HG02642 (cell line): ENCODE data around the gene CGA.

Experiments used
- ATAC-seq: cut with Tn5 transposase; IDR thresholded peaks from one replicate; pipeline ENCODE4 v1.9.1; 2021; ENCODE audit warnings: mild to moderate bottlenecking; ENCODE audit not compliant: unreplicated experiment, poor library complexity

CGA gene

GRCh38 chr6:87092435-87092834 lies 2.5 kb downstream of the CGA start:
- ATAC-seq, result no peak

- ATAC-seq, result no peak
Observed at GRCh38 chr6:87089135-87089534, 5.8 kb downstream of the CGA start.

DNA sequence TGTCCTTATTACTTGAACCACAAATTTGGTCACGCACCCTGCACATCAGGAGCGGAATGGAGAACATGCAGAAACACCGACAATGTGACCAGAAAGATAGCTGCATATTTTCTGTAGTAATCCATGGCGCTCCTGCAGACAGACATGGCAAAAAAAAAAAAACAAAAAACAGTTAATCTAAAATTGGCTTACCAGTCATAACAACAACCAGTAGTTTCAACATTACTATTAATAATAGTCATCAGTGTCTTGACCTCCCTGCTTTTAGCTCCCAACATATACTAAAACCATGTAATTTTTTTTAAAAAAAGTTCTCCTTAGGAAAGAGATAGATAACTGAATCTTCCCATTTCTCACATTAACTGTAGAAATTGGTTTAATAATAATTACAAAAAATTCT lies 6.8 kb downstream of the CGA start:
- no peak for ATAC-seq

GRCh38 chr6:87082160-87082721 lies 12.7 kb downstream of the CGA start:
- ATAC-seq, result no peak

DNA sequence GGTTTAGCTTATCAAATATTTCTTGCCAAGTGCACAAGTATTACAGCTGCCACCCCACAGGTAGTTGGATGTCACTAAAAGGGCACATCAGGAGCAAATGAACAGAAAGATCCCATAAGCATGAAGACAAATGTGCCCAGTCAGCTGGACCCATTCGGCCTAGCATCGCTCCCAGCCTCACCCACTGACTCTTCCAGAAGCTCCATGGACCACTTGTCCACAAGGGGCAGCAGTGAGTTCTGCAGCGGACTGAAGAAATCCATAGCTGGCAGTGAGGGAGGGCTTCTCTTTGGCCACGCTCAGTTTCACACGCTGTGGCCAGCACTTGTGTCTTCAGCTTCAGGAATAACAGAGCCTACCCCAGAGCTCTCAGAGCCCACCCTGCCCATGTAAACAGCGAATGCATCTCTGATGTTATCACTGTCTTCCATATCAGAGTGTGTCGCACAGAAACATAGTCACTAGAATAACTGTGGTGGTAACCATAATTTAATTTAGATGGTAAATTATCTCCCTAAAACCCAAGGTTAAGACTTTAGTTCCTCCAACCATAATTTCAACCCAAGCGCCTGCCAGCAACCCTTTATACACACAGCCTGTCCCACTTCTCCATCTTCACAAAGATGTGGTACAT lies 15.8 kb downstream of the CGA start:
- peak; percentile 84 for ATAC-seq

GRCh38 chr6:87075168-87075567 lies 19.7 kb downstream of the CGA start:
- ATAC-seq, result no peak

- no peak for ATAC-seq
Observed at GRCh38 chr6:87074101-87074621, 20.7 kb downstream of the CGA start.

GRCh38 chr6:87071683-87072082 lies 23.2 kb downstream of the CGA start:
- no peak for ATAC-seq

GRCh38 chr6:87070741-87071140 lies 24.2 kb downstream of the CGA start:
- no peak for ATAC-seq

- ATAC-seq, result no peak
Observed at GRCh38 chr6:87068795-87069194, 26.1 kb downstream of the CGA start.

DNA sequence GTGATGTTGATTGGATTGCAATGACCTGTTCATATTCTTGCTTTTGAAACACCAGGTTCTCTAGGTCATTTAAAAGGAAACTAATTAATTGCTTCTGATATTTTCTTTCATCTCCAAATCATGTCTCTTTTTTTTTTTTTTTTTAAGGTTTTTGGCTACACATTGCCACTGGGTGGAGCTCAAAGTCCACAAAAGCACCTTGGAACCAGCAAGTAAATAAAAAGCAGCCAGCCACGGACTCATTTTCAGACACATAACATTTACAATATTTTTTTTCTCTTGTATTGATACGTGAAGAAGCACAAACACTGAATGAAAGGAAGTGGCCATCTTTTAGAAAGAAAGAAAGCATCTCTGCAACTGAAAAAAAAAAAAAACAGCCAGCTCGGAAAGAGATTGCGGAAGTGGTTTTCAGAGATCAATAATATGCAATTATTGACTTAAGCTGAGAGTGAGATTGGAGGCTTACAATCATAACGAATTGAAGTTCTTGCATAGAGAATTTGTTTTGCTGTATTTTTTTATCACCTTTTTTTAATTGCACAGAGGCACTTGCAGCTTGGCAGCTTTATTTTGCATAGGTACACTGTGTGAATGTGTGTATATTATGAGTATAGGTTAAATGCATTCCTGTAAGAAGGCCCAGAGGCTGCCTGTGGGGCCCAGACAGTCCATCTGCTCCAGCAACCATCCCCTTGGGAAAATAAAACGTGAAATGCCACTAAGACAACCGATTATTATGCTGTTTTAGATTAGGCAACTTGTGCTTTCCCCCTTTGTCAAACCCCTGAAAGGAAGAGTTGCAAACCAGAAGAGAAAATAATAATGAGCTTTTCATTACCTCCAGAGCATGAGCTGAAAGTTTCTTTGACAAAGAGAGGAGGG lies 28.2 kb downstream of the CGA start:
- no peak for ATAC-seq

- ATAC-seq, result no peak
Observed at GRCh38 chr6:87065117-87065516, 29.8 kb downstream of the CGA start.

DNA sequence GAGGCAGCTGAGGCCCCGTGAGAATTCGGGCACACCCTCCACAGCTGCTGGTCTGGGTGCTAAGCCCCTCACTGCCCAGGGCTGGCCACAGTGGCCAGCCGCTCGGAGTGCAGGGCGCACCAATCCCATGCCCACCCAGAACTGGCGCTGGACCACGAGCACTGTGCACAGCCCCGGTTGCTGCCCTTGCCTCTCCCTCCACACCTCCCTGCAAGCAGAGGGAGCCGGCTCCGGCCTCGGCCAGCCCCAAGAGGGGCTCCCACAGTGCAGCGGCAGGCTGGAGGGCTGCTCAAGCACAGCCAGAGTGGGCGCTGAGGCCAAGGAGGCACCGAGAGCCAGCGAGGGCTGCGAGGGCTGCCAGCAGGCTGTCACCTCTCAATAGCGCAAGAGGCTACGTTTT lies 35.0 kb downstream of the CGA start:
- no peak for ATAC-seq

- no peak for ATAC-seq
Observed at GRCh38 chr6:87054143-87054833, 40.6 kb downstream of the CGA start.

DNA sequence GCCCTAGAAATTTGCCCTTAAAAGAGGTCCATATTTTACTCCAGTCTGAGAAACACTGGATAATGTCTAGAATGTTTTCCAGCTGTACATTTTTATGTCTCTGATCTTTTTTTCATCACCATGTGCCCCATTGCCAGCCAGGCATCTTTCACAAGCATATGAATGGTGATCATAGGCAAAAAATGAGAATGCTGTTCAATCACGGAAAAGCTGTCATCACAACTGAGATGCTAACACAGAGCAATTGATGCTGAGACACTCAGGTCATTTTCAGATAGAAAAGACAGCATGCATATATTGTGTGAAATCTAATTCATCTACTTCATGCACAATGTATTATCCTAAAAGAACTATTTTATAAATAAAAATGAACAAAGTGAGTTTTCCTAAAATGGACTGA lies 41.6 kb downstream of the CGA start:
- no peak for ATAC-seq

- no peak for ATAC-seq
Observed at GRCh38 chr6:87049779-87050178, 45.1 kb downstream of the CGA start.

- no peak for ATAC-seq
Observed at GRCh38 chr6:87045521-87046075, 49.3 kb downstream of the CGA start.

DNA sequence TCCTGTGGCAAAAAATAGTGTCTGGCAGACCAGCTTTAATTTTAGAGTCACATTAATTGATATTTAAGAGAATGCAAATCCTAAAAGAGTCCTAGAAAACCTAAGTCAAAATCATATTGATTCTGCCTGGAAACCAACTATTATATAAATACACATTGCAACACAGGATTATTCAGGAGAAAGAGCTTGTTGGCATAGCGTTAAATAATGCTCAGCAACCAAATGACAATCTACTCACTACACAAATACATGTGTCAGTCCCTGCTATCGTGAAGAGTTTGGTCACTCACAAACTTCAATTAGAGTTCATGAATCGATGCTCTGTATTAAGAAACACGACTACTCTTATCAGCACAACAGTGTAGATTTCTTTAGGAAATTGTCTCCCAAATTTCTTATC lies 54.2 kb downstream of the CGA start:
- ATAC-seq, result no peak
